NCI-H2081 treated with DMSO at 0.1 percent for 48 hours (cell line): ENCODE data around the gene CMTM4.
"Not testable (repeated sequence)": the region's sequence is repeated elsewhere in the genome, so short reads cannot be mapped to it uniquely, and the experiment has no call there.

ENCODE experiments used
- DNase-seq: peaks from one replicate; lab custom pipeline; 2025; lab: John Stamatoyannopoulos, UW

The CMTM4 gene

GRCh38 chr16:66673691-66674090 lies 22.9 kb downstream of the CMTM4 start:
- no peak for DNase-seq

GRCh38 chr16:66670691-66671388 lies 25.7 kb downstream of the CMTM4 start:
- DNase-seq: no peak

- DNase-seq: no peak
Observed at GRCh38 chr16:66668777-66669444, 27.6 kb downstream of the CMTM4 start.

GRCh38 chr16:66667944-66668343 lies 28.6 kb downstream of the CMTM4 start:
- DNase-seq: no peak

GRCh38 chr16:66662445-66663194 lies 33.9 kb downstream of the CMTM4 start:
- no peak for DNase-seq

- DNase-seq: not testable (repeated sequence)
Observed at GRCh38 chr16:66661671-66662346, 34.7 kb downstream of the CMTM4 start.

GRCh38 chr16:66661210-66661560 lies 35.4 kb downstream of the CMTM4 start:
- DNase-seq: no peak

- DNase-seq: no peak
Observed at GRCh38 chr16:66660422-66661209, 35.9 kb downstream of the CMTM4 start.

- no peak for DNase-seq
Observed at GRCh38 chr16:66658860-66659190, 37.7 kb downstream of the CMTM4 start.

- no peak for DNase-seq
Observed at GRCh38 chr16:66658143-66658859, 38.2 kb downstream of the CMTM4 start.

- DNase-seq: no peak
Observed at GRCh38 chr16:66656547-66656946, 40.0 kb downstream of the CMTM4 start.

GRCh38 chr16:66653581-66654350 lies 42.8 kb downstream of the CMTM4 start:
- no peak for DNase-seq

- no peak for DNase-seq
Observed at GRCh38 chr16:66652661-66653360, 43.7 kb downstream of the CMTM4 start.

- DNase-seq: no peak
Observed at GRCh38 chr16:66651965-66652364, 44.6 kb downstream of the CMTM4 start.

- DNase-seq: no peak
Observed at GRCh38 chr16:66651474-66651765, 45.1 kb downstream of the CMTM4 start.

- DNase-seq: peak; percentile 39
Observed at GRCh38 chr16:66650707-66651473, 45.7 kb downstream of the CMTM4 start.

- DNase-seq: no peak
Observed at GRCh38 chr16:66649636-66650205, 46.8 kb downstream of the CMTM4 start.

GRCh38 chr16:66649167-66649566 lies 47.4 kb downstream of the CMTM4 start:
- no peak for DNase-seq

GRCh38 chr16:66647866-66648265 lies 48.7 kb downstream of the CMTM4 start:
- DNase-seq: no peak
